ENCODE data around the gene MEGF8.

Gene MEGF8

GRCh38 chr19:42374826-42375376 lies 49.5 kb downstream of the MEGF8 start:
- no peaks in the 10 kb centered on the region for H3K36me3 ChIP-seq (ENCODE audit: low read length)
- H3K79me2 ChIP-seq (ENCODE audit: insufficient read depth, low read length), result no peaks in the 10 kb centered on the region
- H3K9ac ChIP-seq (ENCODE audit: low read length), result no peak overlapping the region
- no peaks in the 10 kb centered on the region for H3F3A ChIP-seq (ENCODE audit: insufficient read depth)
- no peaks in the 10 kb centered on the region for H4K20me1 ChIP-seq (ENCODE audit: low read depth, low read length)
- H3K9me3 ChIP-seq (ENCODE audit: insufficient read depth, low read length), result no peaks in the 10 kb centered on the region
- no peaks in the 10 kb centered on the region for H3K9me2 ChIP-seq (replicated peaks; ENCODE audit: insufficient read depth, low read length)
- TF ChIP-seq EZH2phosphoT487 (conservative IDR thresholded peaks at IDR 0.05; ENCODE audit: low read length), result no peak
- TF ChIP-seq, protein P1, sequence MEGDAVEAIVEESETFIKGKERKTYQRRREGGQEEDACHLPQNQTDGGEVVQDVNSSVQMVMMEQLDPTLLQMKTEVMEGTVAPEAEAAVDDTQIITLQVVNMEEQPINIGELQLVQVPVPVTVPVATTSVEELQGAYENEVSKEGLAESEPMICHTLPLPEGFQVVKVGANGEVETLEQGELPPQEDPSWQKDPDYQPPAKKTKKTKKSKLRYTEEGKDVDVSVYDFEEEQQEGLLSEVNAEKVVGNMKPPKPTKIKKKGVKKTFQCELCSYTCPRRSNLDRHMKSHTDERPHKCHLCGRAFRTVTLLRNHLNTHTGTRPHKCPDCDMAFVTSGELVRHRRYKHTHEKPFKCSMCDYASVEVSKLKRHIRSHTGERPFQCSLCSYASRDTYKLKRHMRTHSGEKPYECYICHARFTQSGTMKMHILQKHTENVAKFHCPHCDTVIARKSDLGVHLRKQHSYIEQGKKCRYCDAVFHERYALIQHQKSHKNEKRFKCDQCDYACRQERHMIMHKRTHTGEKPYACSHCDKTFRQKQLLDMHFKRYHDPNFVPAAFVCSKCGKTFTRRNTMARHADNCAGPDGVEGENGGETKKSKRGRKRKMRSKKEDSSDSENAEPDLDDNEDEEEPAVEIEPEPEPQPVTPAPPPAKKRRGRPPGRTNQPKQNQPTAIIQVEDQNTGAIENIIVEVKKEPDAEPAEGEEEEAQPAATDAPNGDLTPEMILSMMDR (IDR thresholded peaks at IDR 0.05; ENCODE audit: insufficient read depth, low read length, poor library complexity, severe bottlenecking), result no peak
- no peak overlapping the region for H2AFZ ChIP-seq (ENCODE audit: low read depth, low read length, severe bottlenecking)
- H3K27ac ChIP-seq (ENCODE audit: low read depth, low read length), result no peak overlapping the region
- no peaks in the 10 kb centered on the region for H3K27me3 ChIP-seq (ENCODE audit: low read length)
- no peak overlapping the region for H3K4me2 ChIP-seq (ENCODE audit: low read depth, low read length, poor library complexity, severe bottlenecking)
- H3K4me3 ChIP-seq (ENCODE audit: insufficient read depth, low read length, poor library complexity, severe bottlenecking), result no peak overlapping the region

DNA sequence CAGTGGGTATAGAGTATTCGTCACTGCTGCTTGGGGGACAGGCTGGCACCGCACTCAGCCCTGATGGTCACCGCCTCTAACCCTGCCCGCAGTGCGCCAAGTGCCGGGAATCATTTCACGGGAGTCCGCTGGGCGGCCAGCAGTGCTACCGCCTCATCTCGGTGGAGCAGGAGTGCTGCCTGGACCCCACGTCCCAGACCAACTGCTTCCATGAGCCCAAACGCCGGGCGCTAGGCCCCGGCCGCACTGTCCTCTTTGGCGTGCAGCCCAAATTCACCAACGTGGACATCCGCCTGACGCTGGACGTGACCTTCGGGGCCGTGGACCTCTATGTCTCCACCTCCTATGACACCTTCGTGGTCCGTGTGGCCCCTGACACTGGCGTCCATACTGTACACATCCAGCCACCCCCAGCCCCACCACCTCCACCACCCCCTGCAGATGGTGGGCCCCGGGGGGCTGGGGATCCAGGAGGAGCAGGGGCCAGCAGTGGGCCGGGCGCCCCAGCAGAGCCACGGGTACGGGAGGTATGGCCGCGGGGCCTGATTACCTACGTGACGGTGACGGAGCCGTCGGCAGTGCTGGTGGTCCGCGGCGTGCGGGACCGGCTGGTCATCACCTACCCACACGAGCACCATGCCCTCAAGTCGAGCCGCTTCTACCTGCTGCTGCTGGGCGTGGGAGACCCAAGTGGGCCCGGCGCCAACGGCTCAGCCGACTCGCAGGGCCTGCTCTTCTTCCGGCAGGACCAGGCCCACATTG lies 50.2 kb downstream of the MEGF8 start:
- Histone ChIP-seq H2AFZ (ENCODE audit: low read depth, low read length, severe bottlenecking) (no peak overlapping the region), H3K9me3 (ENCODE audit: insufficient read depth, low read length) (no peaks in the 10 kb centered on the region), H3K36me3 (ENCODE audit: low read length) (no peaks in the 10 kb centered on the region), H3K27me3 (ENCODE audit: low read length) (no peaks in the 10 kb centered on the region), H4K20me1 (ENCODE audit: low read depth, low read length) (no peaks in the 10 kb centered on the region), H3F3A (ENCODE audit: insufficient read depth) (no peaks in the 10 kb centered on the region), H3K4me2 (ENCODE audit: low read depth, low read length, poor library complexity, severe bottlenecking) (no peak overlapping the region), H3K27ac (ENCODE audit: low read depth, low read length) (no peak overlapping the region), H3K9ac (ENCODE audit: low read length) (no peak overlapping the region), H3K79me2 (ENCODE audit: insufficient read depth, low read length) (no peaks in the 10 kb centered on the region), H3K9me2 (replicated peaks; ENCODE audit: insufficient read depth, low read length) (no peaks in the 10 kb centered on the region), H3K4me3 (ENCODE audit: insufficient read depth, low read length, poor library complexity, severe bottlenecking) (no peak overlapping the region)
- TF ChIP-seq, protein P1 (IDR thresholded peaks at IDR 0.05; ENCODE audit: insufficient read depth, low read length, poor library complexity, severe bottlenecking), result no peak
- no peak for TF ChIP-seq EZH2phosphoT487 (conservative IDR thresholded peaks at IDR 0.05; ENCODE audit: low read length)

DNA sequence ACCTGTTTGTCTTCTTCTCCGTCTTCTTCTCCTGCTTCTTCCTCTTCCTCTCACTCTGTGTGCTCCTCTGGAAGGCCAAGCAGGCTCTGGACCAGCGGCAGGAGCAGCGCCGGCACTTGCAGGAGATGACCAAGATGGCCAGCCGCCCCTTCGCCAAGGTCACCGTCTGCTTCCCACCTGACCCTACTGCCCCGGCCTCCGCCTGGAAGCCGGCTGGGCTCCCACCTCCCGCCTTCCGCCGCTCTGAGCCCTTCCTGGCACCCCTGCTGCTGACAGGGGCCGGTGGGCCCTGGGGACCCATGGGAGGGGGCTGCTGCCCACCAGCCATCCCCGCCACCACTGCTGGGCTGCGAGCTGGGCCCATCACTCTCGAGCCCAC lies 50.7 kb downstream of the MEGF8 start:
- H4K20me1 ChIP-seq (ENCODE audit: low read depth, low read length), result no peaks in the 10 kb centered on the region
- H3K9ac ChIP-seq (ENCODE audit: low read length), result no peak overlapping the region
- no peak overlapping the region for H3K27ac ChIP-seq (ENCODE audit: low read depth, low read length)
- TF ChIP-seq, protein P1 (IDR thresholded peaks at IDR 0.05; ENCODE audit: insufficient read depth, low read length, poor library complexity, severe bottlenecking), result no peak
- no peak for TF ChIP-seq EZH2phosphoT487 (conservative IDR thresholded peaks at IDR 0.05; ENCODE audit: low read length)
- H3K27me3 ChIP-seq (ENCODE audit: low read length), result no peaks in the 10 kb centered on the region
- no peaks in the 10 kb centered on the region for H3K9me3 ChIP-seq (ENCODE audit: insufficient read depth, low read length)
- no peaks in the 10 kb centered on the region for H3K79me2 ChIP-seq (ENCODE audit: insufficient read depth, low read length)
- no peaks in the 10 kb centered on the region for H3K9me2 ChIP-seq (replicated peaks; ENCODE audit: insufficient read depth, low read length)
- H3K4me3 ChIP-seq (ENCODE audit: insufficient read depth, low read length, poor library complexity, severe bottlenecking), result no peak overlapping the region
- no peak overlapping the region for H3K4me2 ChIP-seq (ENCODE audit: low read depth, low read length, poor library complexity, severe bottlenecking)
- no peaks in the 10 kb centered on the region for H3K36me3 ChIP-seq (ENCODE audit: low read length)
- H3F3A ChIP-seq (ENCODE audit: insufficient read depth), result no peaks in the 10 kb centered on the region
- no peak overlapping the region for H2AFZ ChIP-seq (ENCODE audit: low read depth, low read length, severe bottlenecking)
